Neuronal stem cell (in vitro differentiated cells): ENCODE measurements around the gene SEMA3G.
A peak's percentile ranks its signal among the peaks of the same experiment; 100 is the strongest.

ENCODE experiments used
- DNase-seq: peaks from one replicate; pipeline ENCODE4 v3.0.0-alpha.2; 2013; ENCODE audit warnings: low spot score
- H2AFZ ChIP-seq: one replicate; pipeline ENCODE4 v1.6.1; 2013; ENCODE audit warnings: mild to moderate bottlenecking, low read length, inconsistent platforms
- H2AK5ac ChIP-seq: 2 replicates; pipeline ENCODE4 v1.6.1; 2013; ENCODE audit warnings: low read depth, mild to moderate bottlenecking, inconsistent platforms, low read length, moderate library complexity, mixed read lengths
- H2BK120ac ChIP-seq: 2 replicates; pipeline ENCODE4 v1.6.1; 2013; ENCODE audit warnings: low read depth, mild to moderate bottlenecking, inconsistent platforms, low read length, moderate library complexity, mixed read lengths
- H2BK12ac ChIP-seq: one replicate; pipeline ENCODE4 v1.6.1; 2013; ENCODE audit warnings: low read length, inconsistent platforms
- H2BK15ac ChIP-seq: 2 replicates; pipeline ENCODE4 v1.6.1; 2013; ENCODE audit warnings: mild to moderate bottlenecking, low read length, inconsistent platforms, mixed read lengths
- H2BK5ac ChIP-seq: one replicate; pipeline ENCODE4 v1.6.1; 2013; ENCODE audit warnings: inconsistent platforms, mild to moderate bottlenecking, low read length, moderate library complexity
- H3K14ac ChIP-seq: one replicate; pipeline ENCODE4 v1.6.1; 2013; ENCODE audit warnings: low read length, inconsistent platforms
- H3K18ac ChIP-seq: 2 replicates; pipeline ENCODE4 v1.6.1; 2013; ENCODE audit warnings: low read length, inconsistent platforms
- H3K23ac ChIP-seq: 2 replicates; pipeline ENCODE4 v1.6.1; 2013; ENCODE audit warnings: low read depth, mild to moderate bottlenecking, mixed read lengths, low read length, inconsistent platforms; ENCODE audit not compliant: poor library complexity
- H3K27ac ChIP-seq: replicated peaks from 3 replicates; pipeline ENCODE4 v1.5.1; 2013; ENCODE audit warnings: low read length, inconsistent platforms
- H3K27me3 ChIP-seq, 3 experiments: 2 replicates each; pipeline ENCODE4 v1.6.1; 2013; ENCODE audit warnings: low read length in 3 of 3, mild to moderate bottlenecking in 2 of 3, inconsistent platforms in 1 of 3, low read depth in 1 of 3, mixed read lengths in 1 of 3, moderate library complexity in 1 of 3; ENCODE audit not compliant: control insufficient read depth in 3 of 3, insufficient read depth in 3 of 3
- H3K36me3 ChIP-seq, 2 donors: replicated peaks in 1 of 2; 2 replicates each; pipeline ENCODE4 v1.6.1; 2013; ENCODE audit warnings: low read length in 2 of 2; ENCODE audit not compliant: control insufficient read depth in 2 of 2, insufficient read depth in 2 of 2
- H3K4ac ChIP-seq: 2 replicates; pipeline ENCODE4 v1.6.1; 2013; ENCODE audit warnings: inconsistent platforms, mild to moderate bottlenecking, low read length, moderate library complexity
- H3K4me1 ChIP-seq, 2 donors: 1 replicate in 1 of 2; 2 replicates in 1 of 2; pipeline ENCODE4 v1.6.1; 2013; ENCODE audit warnings: low read length in 2 of 2, low read depth in 1 of 2; ENCODE audit not compliant: control insufficient read depth in 2 of 2, insufficient read depth in 1 of 2
- H3K4me2 ChIP-seq: one replicate; pipeline ENCODE4 v1.6.1; 2013; ENCODE audit warnings: mild to moderate bottlenecking, low read length, inconsistent platforms; ENCODE audit not compliant: insufficient read depth, poor library complexity, severe bottlenecking
- H3K4me3 ChIP-seq, 2 donors: 2 replicates each; pipeline ENCODE4 v1.5.1; 2013; ENCODE audit warnings: low read length in 2 of 2, mild to moderate bottlenecking in 2 of 2, inconsistent platforms in 1 of 2, moderate library complexity in 1 of 2
- H3K79me1 ChIP-seq: one replicate; pipeline ENCODE4 v1.6.1; 2013; ENCODE audit warnings: low read depth, mild to moderate bottlenecking, inconsistent platforms, low read length, moderate library complexity
- H3K9ac ChIP-seq: one replicate; pipeline ENCODE4 v1.6.1; 2013; ENCODE audit warnings: mild to moderate bottlenecking, low read depth, low read length, inconsistent platforms; ENCODE audit not compliant: poor library complexity
- H3K9me3 ChIP-seq, 2 donors: replicated peaks in 1 of 2; 2 replicates each; pipeline versions ENCODE3 to v1.6.1; 2013; ENCODE audit warnings: low read length in 2 of 2, mild to moderate bottlenecking in 2 of 2, inconsistent platforms in 1 of 2, low read depth in 1 of 2, mixed read lengths in 1 of 2, moderate library complexity in 1 of 2; ENCODE audit not compliant: control insufficient read depth in 2 of 2, insufficient read depth in 1 of 2
- H4K8ac ChIP-seq: one replicate; pipeline ENCODE4 v1.6.1; 2013; ENCODE audit warnings: low read depth, mild to moderate bottlenecking, inconsistent platforms, low read length, moderate library complexity
- H4K91ac ChIP-seq: one replicate; pipeline ENCODE4 v1.6.1; 2013; ENCODE audit warnings: low read length, low read depth, mild to moderate bottlenecking, inconsistent platforms; ENCODE audit not compliant: poor library complexity
- WGBS, 2 donors: extraction: QIAGEN DNeasy Blood & Tissue Kit; methylation state at CpG; one replicate each; pipeline ENCODE4 v1.1.7; 2013; ENCODE audit warnings: missing lambda C conversion rate in 2 of 2, mixed read lengths in 1 of 2; ENCODE audit not compliant: insufficient read length in 2 of 2, insufficient replicate concordance in 1 of 2; ENCODE audit errors: extremely low coverage in 2 of 2; 5-methylcytosine and 5-hydroxymethylcytosine counted together

The SEMA3G gene

DNA sequence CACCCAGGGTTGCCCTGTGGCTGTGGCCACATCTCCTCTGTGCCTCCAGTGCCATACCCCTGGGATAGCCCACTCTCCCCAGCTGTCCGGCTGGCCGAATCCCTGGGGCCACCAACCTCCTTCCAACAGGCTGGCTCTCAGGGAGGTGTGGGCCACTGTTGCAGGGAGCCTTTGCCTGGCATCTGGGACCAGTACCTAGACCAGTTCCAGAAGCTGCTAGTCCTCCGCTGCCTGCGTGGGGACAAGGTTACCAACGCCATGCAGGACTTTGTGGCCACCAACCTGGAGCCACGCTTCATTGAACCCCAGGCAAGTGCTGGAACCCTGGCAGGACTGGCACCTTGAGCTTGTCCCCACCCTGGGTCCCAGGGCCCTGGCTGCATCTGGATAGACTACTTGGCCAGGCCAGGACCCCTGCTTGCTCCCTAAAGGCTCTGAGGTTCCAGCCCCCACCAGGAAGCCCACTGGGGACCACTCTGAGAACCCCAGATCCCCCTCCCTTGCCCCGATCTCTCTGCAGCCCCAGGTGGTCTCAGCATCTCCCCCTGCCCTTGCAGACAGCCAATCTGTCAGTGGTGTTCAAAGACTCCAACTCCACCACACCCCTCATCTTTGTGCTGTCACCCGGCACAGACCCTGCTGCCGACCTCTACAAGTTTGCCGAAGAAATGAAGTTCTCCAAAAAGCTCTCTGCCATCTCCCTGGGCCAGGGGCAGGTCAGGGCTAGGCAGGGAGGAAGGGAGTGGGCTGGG is 50.0 kb downstream of the SEMA3G start:
- Histone ChIP-seq H2AK5ac (peak overlapping the region; percentile 70), H3K9ac (no peak overlapping the region), H2BK12ac (peak overlapping the region; percentile 10), H2BK15ac (peak overlapping the region; percentile 37), H4K8ac (no peak overlapping the region), H3K36me3 (peaks cover 0 to 2% of the 10 kb centered on the region in 2 donors), H2AFZ (no peak overlapping the region), H3K4ac (no peak overlapping the region), H3K27ac (no peak overlapping the region), H3K79me1 (peaks cover 2% of the 10 kb centered on the region), H3K4me2 (no peak overlapping the region), H3K18ac (no peak overlapping the region), H3K4me3 (no peak overlapping the region), H2BK120ac (no peak overlapping the region), H3K14ac (peak overlapping the region; percentile 56), H3K23ac (peak overlapping the region; percentile 43), H3K9me3 (no peaks in the 10 kb centered on the region), H4K91ac (no peak overlapping the region), H2BK5ac (no peak overlapping the region), H3K4me1 (peaks cover 0 to 2% of the 10 kb centered on the region in 2 donors), H3K27me3 (no peaks in the 10 kb centered on the region)
- DNase-seq = no peak
- no CpG with 5 or more reads among the region's 10 CpGs for WGBS, 2 donors

DNA sequence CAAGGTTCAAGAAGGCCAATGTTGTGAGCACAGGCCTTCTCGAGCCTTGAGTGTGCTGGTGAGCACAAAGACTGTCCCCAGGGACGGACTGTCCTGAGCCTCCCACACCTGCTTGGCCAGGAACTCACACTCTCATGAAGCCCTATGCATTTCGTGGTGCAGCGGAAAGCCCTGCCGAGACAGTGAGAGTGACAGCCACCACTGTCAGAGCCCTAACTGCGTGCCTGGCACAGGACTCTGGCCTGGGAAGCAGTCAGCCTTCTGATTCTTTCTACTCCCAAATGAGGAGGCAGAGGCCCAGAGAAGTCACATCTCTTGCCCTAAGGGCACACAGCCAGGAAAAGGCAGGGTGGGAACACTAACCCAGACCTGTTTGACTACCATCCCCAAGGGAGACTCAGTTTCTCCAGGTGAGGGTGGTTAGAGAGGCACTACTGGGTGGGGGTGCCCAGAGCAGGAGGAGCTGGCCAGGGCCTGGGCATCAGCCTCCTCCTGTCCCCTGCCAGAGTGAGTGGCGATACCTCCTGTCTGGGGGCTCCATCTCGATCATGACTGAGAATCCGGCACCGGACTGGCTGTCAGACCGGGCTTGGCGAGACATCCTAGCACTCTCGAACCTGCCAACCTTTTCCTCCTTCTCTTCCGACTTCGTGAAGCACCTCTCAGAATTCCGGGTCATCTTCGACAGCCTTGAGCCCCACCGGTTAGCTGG is 50.8 kb downstream of the SEMA3G start:
- no peaks in the 10 kb centered on the region for H3K9me3 ChIP-seq
- peak overlapping the region; percentile 94 for H3K14ac ChIP-seq
- H3K4ac ChIP-seq = peak overlapping the region; percentile 23
- H3K79me1 ChIP-seq = peaks cover 2% of the 10 kb centered on the region
- no peak overlapping the region for H2BK12ac ChIP-seq
- H3K18ac ChIP-seq = no peak overlapping the region
- H2AK5ac ChIP-seq = peak overlapping the region; percentile 70
- no peak overlapping the region for H3K27ac ChIP-seq
- H2BK5ac ChIP-seq = no peak overlapping the region
- H3K27me3 ChIP-seq = no peaks in the 10 kb centered on the region
- H3K23ac ChIP-seq = no peak overlapping the region
- no CpG with 5 or more reads among the region's 18 CpGs for WGBS, 2 donors
- H2AFZ ChIP-seq = no peak overlapping the region
- no peak overlapping the region for H4K8ac ChIP-seq
- no peak for DNase-seq
- no peak overlapping the region for H3K4me2 ChIP-seq
- peak overlapping the region; percentile 44 for H3K9ac ChIP-seq
- H4K91ac ChIP-seq = no peak overlapping the region
- H3K36me3 ChIP-seq = no peaks in the 10 kb centered on the region
- H2BK15ac ChIP-seq = no peak overlapping the region
- H3K4me3 ChIP-seq = no peak overlapping the region
- H2BK120ac ChIP-seq = no peak overlapping the region
- peaks cover 0 to 2% of the 10 kb centered on the region in 2 donors for H3K4me1 ChIP-seq

- Histone ChIP-seq H2BK12ac (no peak overlapping the region), H3K14ac (no peak overlapping the region), H3K4me1 (peaks cover 0 to 2% of the 10 kb centered on the region in 2 donors), H3K4me3 (no peak overlapping the region), H3K27me3 (no peaks in the 10 kb centered on the region), H4K91ac (no peak overlapping the region), H3K23ac (no peak overlapping the region), H3K4me2 (no peak overlapping the region), H3K4ac (no peak overlapping the region), H3K79me1 (peaks cover 2% of the 10 kb centered on the region), H2BK15ac (no peak overlapping the region), H2AFZ (no peak overlapping the region), H3K9me3 (no peaks in the 10 kb centered on the region), H2BK5ac (no peak overlapping the region), H3K27ac (no peak overlapping the region), H2AK5ac (no peak overlapping the region), H3K18ac (peak overlapping the region; percentile 13), H3K9ac (no peak overlapping the region), H4K8ac (no peak overlapping the region), H3K36me3 (no peaks in the 10 kb centered on the region), H2BK120ac (no peak overlapping the region)
- DNase-seq = no peak
- WGBS, 2 donors = no CpG with 5 or more reads among the region's 18 CpGs
These were observed 51.6 kb downstream of the SEMA3G start for GRCh38 chr3:52393131-52393807.
